HUES64 (cell line): ENCODE results near the gene NOC2L.
"Not testable (repeated sequence)": the region's sequence is repeated elsewhere in the genome, so short reads cannot be mapped to it uniquely, and the experiment has no call there.

Experiments used
- H3K27ac ChIP-seq: 2 replicates; pipeline ENCODE4 v1.7.0; 2013; ENCODE audit warnings: low read depth, low read length, inconsistent platforms
- H3K27me3 ChIP-seq: 2 replicates; pipeline ENCODE4 v1.6.1; 2013; ENCODE audit warnings: mild to moderate bottlenecking, low read length; ENCODE audit not compliant: insufficient read depth
- H3K36me3 ChIP-seq: 2 replicates; pipeline ENCODE4 v1.6.1; 2013; ENCODE audit warnings: mild to moderate bottlenecking, low read length; ENCODE audit not compliant: insufficient read depth
- H3K4me1 ChIP-seq: 2 replicates; pipeline ENCODE4 v1.6.1; 2013; ENCODE audit warnings: mild to moderate bottlenecking, low read length, moderate library complexity; ENCODE audit not compliant: insufficient read depth
- H3K4me3 ChIP-seq: 2 replicates; pipeline ENCODE4 v1.5.1; 2013; ENCODE audit warnings: mild to moderate bottlenecking, low read length, moderate library complexity
- H3K9ac ChIP-seq: 2 replicates; pipeline ENCODE4 v1.6.1; 2013; ENCODE audit warnings: mild to moderate bottlenecking, low read depth, low read length
- H3K9me3 ChIP-seq: 2 replicates; pipeline ENCODE4 v1.6.1; 2013; ENCODE audit warnings: low read depth, low read length; ENCODE audit not compliant: insufficient read depth
- WGBS: fragments of 150-250, 120-280 bp; methylation state at CpG from one replicate; pipeline ENCODE4 v1.1.7; 2013; ENCODE audit warnings: missing lambda C conversion rate; 5-methylcytosine and 5-hydroxymethylcytosine counted together

Gene NOC2L

DNA sequence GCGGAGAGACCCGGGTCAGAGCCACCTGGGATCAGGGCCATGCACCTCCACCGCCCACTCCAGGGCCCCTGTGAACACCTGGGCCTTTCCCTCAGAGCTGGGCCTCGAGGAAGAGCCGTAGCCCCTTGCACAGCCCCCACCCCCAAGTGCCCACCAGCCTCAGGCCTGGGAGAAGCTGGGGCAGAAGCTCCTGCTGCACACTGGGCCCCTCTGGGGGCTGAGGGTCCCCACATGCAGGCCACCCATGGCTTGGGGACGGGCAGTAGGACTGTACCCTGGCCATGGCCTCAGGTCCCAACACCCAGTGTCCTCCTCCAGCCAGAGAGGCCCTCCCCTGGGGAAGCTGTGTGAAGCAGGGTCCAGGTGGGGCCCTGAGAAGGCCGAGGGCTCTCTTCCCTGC lies 6.5 kb downstream of the NOC2L start:
- H3K9me3 ChIP-seq, result no peaks in the 10 kb centered on the region
- no peaks in the 10 kb centered on the region for H3K4me1 ChIP-seq
- 94% methylated on average over 7 of the region's 7 CpGs for WGBS
- peaks cover 92% of the 10 kb centered on the region for H3K36me3 ChIP-seq
- H3K9ac ChIP-seq, result no peak overlapping the region
- no peaks in the 10 kb centered on the region for H3K27me3 ChIP-seq
- H3K4me3 ChIP-seq, result no peak overlapping the region
- H3K27ac ChIP-seq, result no peak overlapping the region

GRCh38 chr1:952201-952600 lies 6.9 kb downstream of the NOC2L start:
- H3K9me3 ChIP-seq, result no peaks in the 10 kb centered on the region
- peaks cover 94% of the 10 kb centered on the region for H3K36me3 ChIP-seq
- no peaks in the 10 kb centered on the region for H3K27me3 ChIP-seq
- no peaks in the 10 kb centered on the region for H3K4me1 ChIP-seq
- WGBS, result 95% methylated on average over 15 of the region's 15 CpGs
- no peak overlapping the region for H3K4me3 ChIP-seq
- H3K27ac ChIP-seq, result no peak overlapping the region
- H3K9ac ChIP-seq, result no peak overlapping the region

GRCh38 chr1:951364-951763 lies 7.7 kb downstream of the NOC2L start:
- 76% methylated on average over 6 of the region's 6 CpGs for WGBS
- H3K4me1 ChIP-seq, result no peaks in the 10 kb centered on the region
- no peak overlapping the region for H3K4me3 ChIP-seq
- H3K27ac ChIP-seq, result no peak overlapping the region
- no peak overlapping the region for H3K9ac ChIP-seq
- H3K36me3 ChIP-seq, result peaks cover 92% of the 10 kb centered on the region
- H3K27me3 ChIP-seq, result no peaks in the 10 kb centered on the region
- no peaks in the 10 kb centered on the region for H3K9me3 ChIP-seq

DNA sequence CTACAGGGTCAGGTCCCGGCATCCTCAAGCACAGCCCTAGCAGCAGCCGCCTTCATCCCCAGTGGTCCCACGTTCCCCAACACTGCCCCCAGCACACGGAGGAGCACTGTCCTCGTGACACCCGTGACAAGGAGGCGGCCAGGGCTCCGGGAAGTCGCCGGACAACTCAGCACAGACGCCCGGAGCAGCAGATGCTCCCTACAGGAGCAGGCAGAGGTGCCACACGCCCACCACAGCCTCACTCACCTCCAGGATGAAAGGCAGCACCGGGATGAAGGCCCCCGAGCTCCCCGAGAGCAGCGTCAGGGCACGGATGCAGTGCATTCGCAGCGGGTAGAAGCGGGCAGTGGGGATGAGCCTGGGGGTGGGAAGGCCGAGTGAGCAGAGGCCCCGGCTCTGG lies 8.2 kb downstream of the NOC2L start:
- WGBS, result 96% methylated on average over 23 of the region's 23 CpGs
- Histone ChIP-seq H3K9me3 (no peaks in the 10 kb centered on the region), H3K36me3 (peaks cover 92% of the 10 kb centered on the region), H3K4me3 (no peak overlapping the region), H3K27ac (no peak overlapping the region), H3K27me3 (no peaks in the 10 kb centered on the region), H3K9ac (no peak overlapping the region), H3K4me1 (no peaks in the 10 kb centered on the region)

GRCh38 chr1:950268-950667 lies 8.8 kb downstream of the NOC2L start:
- peaks cover 92% of the 10 kb centered on the region for H3K36me3 ChIP-seq
- no peaks in the 10 kb centered on the region for H3K9me3 ChIP-seq
- no peak overlapping the region for H3K9ac ChIP-seq
- 94% methylated on average over 9 of the region's 9 CpGs for WGBS
- no peaks in the 10 kb centered on the region for H3K27me3 ChIP-seq
- H3K4me1 ChIP-seq, result no peaks in the 10 kb centered on the region
- no peak overlapping the region for H3K27ac ChIP-seq
- H3K4me3 ChIP-seq, result no peak overlapping the region

- no peak overlapping the region for H3K9ac ChIP-seq
- no peaks in the 10 kb centered on the region for H3K9me3 ChIP-seq
- peaks cover 5% of the 10 kb centered on the region; the same call in 1 of the 2 replicates for H3K4me1 ChIP-seq
- no peak overlapping the region for H3K27ac ChIP-seq
- peaks cover 81% of the 10 kb centered on the region for H3K36me3 ChIP-seq
- WGBS, result 95% methylated on average over 15 of the region's 15 CpGs
- H3K4me3 ChIP-seq, result no peak overlapping the region
- H3K27me3 ChIP-seq, result peaks cover 10% of the 10 kb centered on the region
Measured at GRCh38 chr1:947958-948357, 11.1 kb downstream of the NOC2L start.

- H3K9ac ChIP-seq, H3K27ac ChIP-seq, H3K4me1 ChIP-seq, H3K4me3 ChIP-seq, H3K9me3 ChIP-seq: not testable (repeated sequence)
- 92% methylated on average over 13 of the region's 13 CpGs for WGBS
- peaks cover 69% of the 10 kb centered on the region for H3K36me3 ChIP-seq
- H3K27me3 ChIP-seq, result peaks cover 21% of the 10 kb centered on the region
Measured at GRCh38 chr1:946811-947210, 12.2 kb downstream of the NOC2L start.

- H3K9me3 ChIP-seq, result no peaks in the 10 kb centered on the region
- peaks cover 8% of the 10 kb centered on the region; the same call in 1 of the 2 replicates for H3K4me1 ChIP-seq
- no peak overlapping the region for H3K4me3 ChIP-seq
- H3K9ac ChIP-seq, result no peak overlapping the region
- peaks cover 30% of the 10 kb centered on the region for H3K27me3 ChIP-seq
- WGBS, result 96% methylated on average over 29 of the region's 29 CpGs
- no peak overlapping the region for H3K27ac ChIP-seq
- peaks cover 64% of the 10 kb centered on the region for H3K36me3 ChIP-seq
Measured at GRCh38 chr1:945688-946556, 13.1 kb downstream of the NOC2L start.

DNA sequence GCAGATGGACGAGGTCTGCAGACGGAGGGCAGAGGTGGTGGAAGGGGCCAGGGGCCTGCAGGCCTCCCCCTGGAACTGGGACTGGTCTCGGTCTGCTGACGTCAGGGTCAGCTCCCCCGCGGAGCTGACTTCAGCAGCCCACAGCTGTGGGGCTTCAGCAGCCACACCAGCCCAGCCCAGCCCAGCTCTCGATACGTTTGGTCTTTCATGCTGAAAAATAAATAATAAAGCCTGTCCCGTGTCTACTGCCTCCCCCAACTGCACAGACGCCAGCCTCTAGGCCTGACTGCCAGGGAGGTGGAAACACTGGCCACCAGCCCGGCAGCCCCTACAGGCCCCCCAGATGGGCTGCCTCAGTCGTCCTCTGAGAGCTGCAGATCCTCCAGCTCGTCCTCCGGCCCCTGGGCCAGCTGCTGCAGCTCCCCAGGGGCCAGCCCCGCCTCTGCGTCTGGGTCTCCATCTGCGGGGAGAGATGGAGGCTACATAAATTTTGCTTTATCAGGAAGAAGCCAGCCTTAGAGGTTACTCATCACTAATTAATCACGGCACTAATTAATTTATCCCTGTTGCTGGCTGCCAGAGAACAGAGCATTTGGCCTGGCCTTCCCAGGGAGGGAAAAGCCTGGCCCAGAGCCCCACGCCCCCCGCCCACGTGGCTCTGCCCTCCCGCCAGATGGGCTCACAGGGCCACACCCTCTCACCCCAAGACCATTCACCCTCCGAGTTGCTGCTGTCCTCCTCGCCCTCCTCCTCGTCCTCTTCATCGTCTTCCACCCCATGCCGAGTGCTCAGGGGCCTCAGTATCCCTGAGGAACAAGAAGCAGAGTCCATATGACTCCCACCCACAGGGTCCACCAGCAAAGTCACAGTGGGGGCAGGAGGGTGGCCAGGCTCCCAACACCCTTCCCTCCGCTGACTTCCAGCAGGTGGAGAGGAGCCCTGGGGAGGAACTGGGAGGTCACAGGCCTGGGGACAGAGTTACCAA lies 14.4 kb downstream of the NOC2L start:
- Histone ChIP-seq H3K27me3 (peaks cover 42% of the 10 kb centered on the region), H3K4me3 (no peak overlapping the region), H3K36me3 (peaks cover 51% of the 10 kb centered on the region), H3K9me3 (no peaks in the 10 kb centered on the region), H3K27ac (no peak overlapping the region), H3K9ac (no peak overlapping the region), H3K4me1 (peaks cover 11% of the 10 kb centered on the region)
- 73% methylated on average over 28 of the region's 28 CpGs for WGBS

- H3K9ac ChIP-seq, result no peak overlapping the region
- peaks cover 42% of the 10 kb centered on the region for H3K36me3 ChIP-seq
- H3K4me1 ChIP-seq, result peaks cover 16% of the 10 kb centered on the region
- no peak overlapping the region for H3K27ac ChIP-seq
- 83% methylated on average over 27 of the region's 27 CpGs for WGBS
- no peak overlapping the region for H3K4me3 ChIP-seq
- H3K27me3 ChIP-seq, result peaks cover 51% of the 10 kb centered on the region
- H3K9me3 ChIP-seq, result no peaks in the 10 kb centered on the region
Measured at GRCh38 chr1:943545-944340, 15.3 kb downstream of the NOC2L start.
